SK-N-SH treated with all-trans-retinoic acid at 6 μM for 48 hours (cell line): ENCODE results near the gene CCDC107.

ENCODE experiments used
- CSDC2 ChIP-seq: fragments of 250-450 bp; sonication (Bioruptor Pico); IDR thresholded peaks from 2 replicates; pipeline ENCODE4 v1.5.0; 2020; ENCODE audit warnings: mild to moderate bottlenecking, moderate library complexity
- ESRRG ChIP-seq: fragments of 250-450 bp; sonication (Bioruptor Pico); IDR thresholded peaks from 2 replicates; pipeline ENCODE4 v1.6.1; 2021; ENCODE audit warnings: mild to moderate bottlenecking
- GLIS3 ChIP-seq: fragments of 250-450 bp; sonication (Bioruptor Pico); IDR thresholded peaks from 2 replicates; pipeline ENCODE4 v1.5.0; 2020; ENCODE audit warnings: mild to moderate bottlenecking, moderate library complexity
- ISL1 ChIP-seq: fragments of 250-450 bp; sonication (Bioruptor Pico); IDR thresholded peaks from 2 replicates; pipeline ENCODE4 v2.1.2; 2022; ENCODE audit warnings: mild to moderate bottlenecking, moderate library complexity
- OSR1 ChIP-seq: fragments of 250-450 bp; sonication (Bioruptor Pico); IDR thresholded peaks from 2 replicates; pipeline ENCODE4 v1.8.0; 2022; ENCODE audit warnings: moderate library complexity, mild to moderate bottlenecking, inconsistent platforms
- RARB ChIP-seq: fragments of 250-450 bp; sonication (Bioruptor Pico); IDR thresholded peaks from 2 replicates; pipeline ENCODE4 v1.8.0; 2021; ENCODE audit warnings: mild to moderate bottlenecking, moderate library complexity
- SNAI2 ChIP-seq: fragments of 250-450 bp; sonication (Bioruptor Pico); IDR thresholded peaks from 2 replicates; pipeline ENCODE4 v1.5.0; 2020; ENCODE audit warnings: mild to moderate bottlenecking, moderate library complexity
- ZC3H10 ChIP-seq: fragments of 250-450 bp; sonication (Bioruptor Pico); IDR thresholded peaks from 2 replicates; pipeline ENCODE4 v1.5.1; 2021; ENCODE audit warnings: mild to moderate bottlenecking, moderate library complexity
- ZFP3 ChIP-seq: fragments of 250-450 bp; sonication (Bioruptor Pico); IDR thresholded peaks from 2 replicates; pipeline ENCODE4 v1.5.0; 2020; ENCODE audit warnings: mild to moderate bottlenecking, moderate library complexity
- ZNF565 ChIP-seq: fragments of 450-650 bp; formaldehyde crosslinking; conservative IDR thresholded peaks from 2 replicates; pipeline ENCODE4 v1.5.0; 2020; ENCODE audit warnings: low read depth, mild to moderate bottlenecking, moderate library complexity
- ZNF8 ChIP-seq: fragments of 450-650 bp; formaldehyde crosslinking; IDR thresholded peaks from 2 replicates; pipeline ENCODE4 v1.5.0; 2020; ENCODE audit warnings: mild to moderate bottlenecking, moderate library complexity
- TF ChIP-seq, protein P1 (sequence below): fragments of 250-450 bp; sonication (Bioruptor Pico); IDR thresholded peaks from 2 replicates; pipeline ENCODE4 v1.5.1; 2020; ENCODE audit warnings: low read depth, mild to moderate bottlenecking, moderate library complexity

DNA sequence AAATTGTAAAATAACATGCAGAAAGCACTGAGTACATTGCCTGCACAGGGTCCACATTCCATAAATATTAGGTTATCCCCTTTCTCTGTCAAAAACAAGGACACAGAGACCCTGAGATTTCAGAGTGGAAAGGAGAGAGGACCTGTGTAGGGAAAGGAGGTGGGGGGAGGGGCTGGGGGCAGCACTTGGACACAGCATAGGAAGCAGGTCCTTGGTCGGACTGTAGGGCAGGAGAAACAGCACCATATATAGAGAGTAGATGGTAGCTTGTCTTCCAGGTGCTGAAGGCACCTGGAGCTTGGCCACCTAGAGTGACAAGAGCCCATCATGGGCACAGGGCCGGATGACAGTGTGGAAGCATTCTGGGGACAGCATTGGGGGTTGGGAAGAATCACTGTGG is 29.2 kb downstream of the CCDC107 start:
- no peak for TF ChIP-seq ZNF565 (CRISPR knock-in tag)
- TF ChIP-seq ZFP3 (CRISPR knock-in tag), result no peak
- TF ChIP-seq, protein P1, sequence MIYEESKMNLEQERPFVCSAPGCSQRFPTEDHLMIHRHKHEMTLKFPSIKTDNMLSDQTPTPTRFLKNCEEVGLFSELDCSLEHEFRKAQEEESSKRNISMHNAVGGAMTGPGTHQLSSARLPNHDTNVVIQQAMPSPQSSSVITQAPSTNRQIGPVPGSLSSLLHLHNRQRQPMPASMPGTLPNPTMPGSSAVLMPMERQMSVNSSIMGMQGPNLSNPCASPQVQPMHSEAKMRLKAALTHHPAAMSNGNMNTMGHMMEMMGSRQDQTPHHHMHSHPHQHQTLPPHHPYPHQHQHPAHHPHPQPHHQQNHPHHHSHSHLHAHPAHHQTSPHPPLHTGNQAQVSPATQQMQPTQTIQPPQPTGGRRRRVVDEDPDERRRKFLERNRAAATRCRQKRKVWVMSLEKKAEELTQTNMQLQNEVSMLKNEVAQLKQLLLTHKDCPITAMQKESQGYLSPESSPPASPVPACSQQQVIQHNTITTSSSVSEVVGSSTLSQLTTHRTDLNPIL, result no peak
- TF ChIP-seq SNAI2 (CRISPR knock-in tag), result no peak
- no peak for TF ChIP-seq RARB (CRISPR knock-in tag)
- no peak for TF ChIP-seq CSDC2
- TF ChIP-seq OSR1, result no peak
- TF ChIP-seq ZC3H10, result no peak
- no peak for TF ChIP-seq ZNF8 (CRISPR knock-in tag)
- no peak for TF ChIP-seq ISL1 (CRISPR knock-in tag)
- TF ChIP-seq GLIS3 (CRISPR knock-in tag), result no peak
- TF ChIP-seq ESRRG, result no peak
